ENCODE measurements around the gene SDK1.

The SDK1 gene

GRCh38 chr7:3895341-3896116 lies 594.5 kb downstream of the SDK1 start:
- no peak for DNase-seq (ENCODE audit: low read depth)
- no peak overlapping the region for H3K4me3 ChIP-seq (ENCODE audit: low read length)
- no peak for TF ChIP-seq CTCF (IDR thresholded peaks at IDR 0.05; ENCODE audit: insufficient read depth, low read depth, low read length, missing control alignments)

- H3K4me3 ChIP-seq (ENCODE audit: low read length), result no peak overlapping the region
- DNase-seq (ENCODE audit: low read depth), result no peak
- no peak for TF ChIP-seq CTCF (IDR thresholded peaks at IDR 0.05; ENCODE audit: insufficient read depth, low read depth, low read length, missing control alignments)
Observed at GRCh38 chr7:3896169-3896765, 595.2 kb downstream of the SDK1 start.

- TF ChIP-seq CTCF (IDR thresholded peaks at IDR 0.05; ENCODE audit: insufficient read depth, low read depth, low read length, missing control alignments), result peak; percentile 84
- peak; percentile 64 for DNase-seq (ENCODE audit: low read depth)
- no peak overlapping the region for H3K4me3 ChIP-seq (ENCODE audit: low read length)
Observed at GRCh38 chr7:3897430-3898372, 596.6 kb downstream of the SDK1 start.

GRCh38 chr7:3899559-3899991 lies 598.5 kb downstream of the SDK1 start:
- no peak for TF ChIP-seq CTCF (IDR thresholded peaks at IDR 0.05; ENCODE audit: insufficient read depth, low read depth, low read length, missing control alignments)
- DNase-seq (ENCODE audit: low read depth), result no peak

GRCh38 chr7:3908153-3908552 lies 607.1 kb downstream of the SDK1 start:
- no peak for DNase-seq (ENCODE audit: low read depth)
- H3K4me3 ChIP-seq (ENCODE audit: low read length), result no peak overlapping the region
- TF ChIP-seq CTCF (IDR thresholded peaks at IDR 0.05; ENCODE audit: insufficient read depth, low read depth, low read length, missing control alignments), result no peak

More at GRCh38 chr7:3899559-3899991, 598.5 kb downstream of the SDK1 start:
- H3K4me3 ChIP-seq (ENCODE audit: low read length), result no peak overlapping the region

- no peak for DNase-seq (ENCODE audit: low read depth)
- H3K4me3 ChIP-seq (ENCODE audit: low read length), result no peak overlapping the region
- no peak for TF ChIP-seq CTCF (IDR thresholded peaks at IDR 0.05; ENCODE audit: insufficient read depth, low read depth, low read length, missing control alignments)
Observed at GRCh38 chr7:3909128-3909527, 608.1 kb downstream of the SDK1 start.
